D721Med (cell line): ENCODE data around the gene BIN1.

Experiments used
- DNase-seq: peaks from one replicate; pipeline ENCODE4 v3.0.0; 2011; ENCODE audit warnings: low spot score; ENCODE audit not compliant: insufficient read length
- FAIRE-seq: peaks from 2 replicates; lab custom pipeline; 2011; peaks lifted over from hg19 to GRCh38; lab: Jason Lieb, UNC
- TF ChIP-seq, protein P1 (sequence below): IDR thresholded peaks from 2 replicates; pipeline ENCODE4 v1.5.1; 2012; ENCODE audit warnings: mild to moderate bottlenecking, control low read depth; ENCODE audit not compliant: insufficient read depth; ENCODE audit errors: missing control alignments

BIN1 gene

DNA sequence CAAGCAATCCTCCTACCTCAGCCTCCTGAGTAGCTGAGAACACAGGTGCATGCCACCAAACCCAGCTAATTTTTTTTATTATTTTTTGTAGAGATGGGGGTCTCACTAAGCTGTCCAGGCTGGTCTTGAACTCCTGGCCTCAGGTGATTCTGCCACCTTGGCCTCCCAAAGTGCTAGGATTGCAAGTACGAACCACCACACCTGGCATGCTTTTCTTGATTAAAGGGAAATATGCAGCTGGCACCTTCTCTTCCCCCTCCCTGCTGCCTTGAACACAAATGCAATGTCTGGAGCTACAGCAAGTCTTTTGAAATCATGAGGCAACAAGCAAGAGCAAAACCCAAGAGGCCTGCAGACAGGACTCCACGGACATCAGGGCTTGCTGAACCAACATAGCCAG is 26.8 kb upstream of the BIN1 start:
- FAIRE-seq, result no peak
- no peak for DNase-seq
- TF ChIP-seq, protein P1, sequence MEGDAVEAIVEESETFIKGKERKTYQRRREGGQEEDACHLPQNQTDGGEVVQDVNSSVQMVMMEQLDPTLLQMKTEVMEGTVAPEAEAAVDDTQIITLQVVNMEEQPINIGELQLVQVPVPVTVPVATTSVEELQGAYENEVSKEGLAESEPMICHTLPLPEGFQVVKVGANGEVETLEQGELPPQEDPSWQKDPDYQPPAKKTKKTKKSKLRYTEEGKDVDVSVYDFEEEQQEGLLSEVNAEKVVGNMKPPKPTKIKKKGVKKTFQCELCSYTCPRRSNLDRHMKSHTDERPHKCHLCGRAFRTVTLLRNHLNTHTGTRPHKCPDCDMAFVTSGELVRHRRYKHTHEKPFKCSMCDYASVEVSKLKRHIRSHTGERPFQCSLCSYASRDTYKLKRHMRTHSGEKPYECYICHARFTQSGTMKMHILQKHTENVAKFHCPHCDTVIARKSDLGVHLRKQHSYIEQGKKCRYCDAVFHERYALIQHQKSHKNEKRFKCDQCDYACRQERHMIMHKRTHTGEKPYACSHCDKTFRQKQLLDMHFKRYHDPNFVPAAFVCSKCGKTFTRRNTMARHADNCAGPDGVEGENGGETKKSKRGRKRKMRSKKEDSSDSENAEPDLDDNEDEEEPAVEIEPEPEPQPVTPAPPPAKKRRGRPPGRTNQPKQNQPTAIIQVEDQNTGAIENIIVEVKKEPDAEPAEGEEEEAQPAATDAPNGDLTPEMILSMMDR, result no peak

DNA sequence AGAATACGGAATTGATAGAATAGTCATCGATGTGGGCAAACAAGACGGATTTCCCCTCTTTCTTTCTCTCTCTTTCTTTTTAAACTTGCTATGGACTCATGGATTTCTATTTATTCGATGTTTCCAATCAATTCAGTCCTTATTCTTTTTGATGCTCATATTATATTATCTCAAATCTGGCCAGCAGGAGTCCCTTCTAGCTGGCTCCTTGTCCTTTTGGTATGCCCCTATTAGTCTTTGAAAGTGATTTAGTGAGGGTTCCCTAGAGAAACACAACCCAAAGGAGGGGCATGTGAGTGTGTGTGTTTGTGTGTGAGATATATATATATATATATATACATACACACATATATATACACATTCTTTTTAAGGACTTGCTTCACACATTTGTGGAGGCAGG is 23.5 kb upstream of the BIN1 start:
- DNase-seq (no peak), FAIRE-seq (no peak)
- TF ChIP-seq, protein P1, result no peak

DNA sequence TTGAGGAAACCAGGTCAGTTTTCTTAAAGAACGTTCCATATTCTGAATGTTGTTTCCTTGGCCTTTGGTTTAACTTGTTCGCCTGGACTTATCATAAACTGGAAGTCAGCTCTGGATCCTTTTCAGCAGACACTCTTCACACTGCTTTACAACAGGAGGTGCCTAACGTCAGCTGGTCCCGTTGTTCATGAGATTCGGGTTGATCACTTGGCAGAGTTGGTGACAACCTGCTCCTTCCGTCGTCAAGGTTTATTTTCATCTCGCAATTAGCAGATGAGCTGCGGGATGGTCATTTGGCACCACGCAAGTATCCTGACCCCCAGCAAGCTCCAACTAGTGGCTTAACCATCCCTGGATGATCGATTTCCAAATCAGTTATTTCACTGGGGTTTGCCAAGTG is 23.0 kb upstream of the BIN1 start:
- FAIRE-seq (no peak), DNase-seq (no peak)
- TF ChIP-seq, protein P1, result no peak

DNA sequence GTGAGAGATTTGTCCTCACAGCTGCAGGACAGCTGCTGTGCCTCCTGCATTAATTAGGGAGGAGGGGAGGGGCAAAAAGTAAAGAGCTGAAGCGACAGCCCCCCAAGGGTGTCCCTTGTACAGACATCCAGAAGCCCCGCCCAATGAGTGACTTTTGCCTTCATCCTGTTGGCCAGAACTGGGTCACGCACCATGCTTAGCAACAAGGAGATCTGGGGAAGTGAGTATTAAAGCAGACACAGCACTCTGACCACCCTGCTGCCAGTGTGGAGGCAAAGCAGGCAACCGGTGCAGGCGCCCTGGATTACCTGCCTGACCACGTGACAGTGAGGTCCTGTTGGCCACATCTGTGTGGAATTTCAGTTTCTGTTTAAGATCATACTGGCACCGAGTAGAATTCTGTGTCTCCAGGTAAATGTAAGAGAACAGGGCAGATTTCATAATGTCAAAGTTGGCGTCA is 21.5 kb upstream of the BIN1 start:
- TF ChIP-seq, protein P1, result no peak
- DNase-seq (no peak), FAIRE-seq (no peak)

DNA sequence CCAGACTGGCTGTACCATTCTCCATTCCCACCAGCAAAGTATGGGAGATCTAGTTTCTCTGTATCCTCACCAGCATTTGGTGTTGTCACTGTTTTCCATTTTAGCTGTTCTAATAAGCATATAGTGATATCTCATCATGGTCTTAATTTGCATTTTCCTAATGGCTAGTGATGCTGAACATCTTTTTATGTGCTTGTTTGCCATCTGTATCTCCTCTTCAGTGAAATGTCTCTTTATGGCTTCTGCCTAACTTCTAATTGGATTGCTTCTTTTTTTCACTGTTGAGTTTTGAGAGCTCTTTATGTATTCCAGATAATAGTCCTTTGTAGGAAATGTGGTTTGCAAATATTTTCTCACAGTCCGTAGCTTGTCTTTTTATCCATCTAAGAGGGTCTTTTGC is 18.9 kb upstream of the BIN1 start:
- no peak for DNase-seq
- FAIRE-seq, result no peak
- TF ChIP-seq, protein P1, result no peak

DNA sequence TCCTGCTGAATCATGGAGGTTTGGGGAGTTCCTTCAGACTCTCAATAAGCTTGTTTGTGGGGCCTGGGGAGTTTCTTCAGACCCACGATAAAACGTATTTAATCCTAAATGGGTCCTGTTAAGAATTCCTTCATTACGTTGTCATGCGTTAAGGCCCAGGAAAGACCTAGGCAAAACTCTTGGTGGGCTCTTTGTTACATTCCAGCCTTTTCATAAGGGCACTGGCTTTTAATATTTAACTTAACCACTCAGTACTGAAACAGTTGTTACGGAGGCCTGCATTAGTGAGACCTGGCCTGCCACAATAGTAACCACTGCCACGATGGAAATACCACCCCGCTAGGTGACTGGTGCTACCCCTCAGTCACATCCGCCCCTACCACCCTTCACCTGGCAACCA is 17.5 kb upstream of the BIN1 start:
- FAIRE-seq (no peak), DNase-seq (no peak)
- TF ChIP-seq, protein P1, result no peak

DNA sequence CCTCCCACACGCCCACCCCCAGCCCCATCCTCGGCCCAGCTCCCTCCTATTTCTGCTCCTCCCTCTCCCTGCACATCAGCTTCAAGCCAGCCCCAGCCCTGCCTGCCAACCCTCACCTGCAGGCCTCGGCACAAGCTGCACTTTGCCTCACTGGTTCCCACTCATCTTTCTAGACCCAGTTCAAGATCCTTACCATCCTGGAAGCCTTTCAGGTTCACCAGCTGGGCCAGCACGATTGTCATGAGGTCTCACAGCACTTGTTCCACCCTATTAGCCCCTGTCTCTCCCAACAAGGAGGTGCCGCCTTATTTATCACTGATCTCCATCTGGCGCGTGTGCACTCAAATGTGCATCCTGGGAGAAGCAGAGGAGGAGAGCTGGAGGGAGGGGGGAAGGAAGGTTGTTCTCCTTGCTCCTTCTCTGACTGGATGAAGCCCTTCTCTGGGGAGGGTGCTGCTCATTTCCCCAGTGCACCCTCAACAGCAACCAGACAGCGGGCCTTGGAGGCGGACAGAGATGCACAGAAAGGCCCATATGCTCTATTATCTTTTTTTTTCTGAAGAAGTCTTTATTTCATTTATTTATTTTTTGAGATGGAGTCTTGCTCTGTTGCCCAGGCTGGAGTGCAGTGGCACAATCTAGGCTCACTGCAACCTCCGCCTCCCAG is 15.5 kb upstream of the BIN1 start:
- no peak for FAIRE-seq
- TF ChIP-seq, protein P1, result no peak
- no peak for DNase-seq
